GM12892 (cell line): Measurements from ENCODE around the gene HLA-F.

Experiments
- POLR2A ChIP-seq: IDR thresholded peaks from 2 replicates; pipeline ENCODE4 v1.6.1; 2011; ENCODE audit warnings: low read depth, low read length, control low read depth
- POLR2AphosphoS5 ChIP-seq: IDR thresholded peaks from 2 replicates; pipeline ENCODE4 v1.6.1; 2011; ENCODE audit warnings: low read depth, low read length, control low read depth
- TAF1 ChIP-seq: IDR thresholded peaks from 2 replicates; pipeline ENCODE4 v1.6.1; 2011; ENCODE audit warnings: low read depth, mild to moderate bottlenecking, control low read depth, low read length, borderline replicate concordance

DNA sequence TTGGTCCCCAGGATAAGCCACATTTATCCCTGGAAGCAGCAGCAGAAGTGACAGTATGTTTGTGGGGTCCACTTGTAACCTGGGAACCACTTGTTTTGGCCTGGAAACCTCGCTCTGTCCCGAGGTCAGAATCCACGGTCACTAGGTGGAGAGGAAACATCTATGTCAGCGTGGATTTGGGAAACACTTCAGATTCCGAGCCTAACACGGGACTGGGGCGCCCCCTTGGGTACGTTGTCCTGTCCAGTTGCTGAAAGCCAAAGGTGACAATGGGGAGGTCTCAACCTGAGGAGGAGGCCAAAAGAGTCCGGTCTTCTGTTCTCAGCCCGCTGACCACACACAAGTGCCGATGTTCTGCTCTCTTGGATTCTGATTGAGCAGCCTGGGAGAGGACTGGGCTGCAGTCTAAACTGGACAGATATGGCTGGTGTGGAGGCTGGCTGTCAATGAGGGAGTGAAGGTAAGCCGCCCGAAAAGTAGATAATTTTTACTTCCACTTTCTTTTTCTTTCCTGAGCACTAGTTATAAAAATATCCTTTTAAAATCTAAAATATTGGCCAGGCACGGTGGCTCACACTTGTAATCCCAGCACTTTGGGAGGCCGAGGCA is 37.4 kb upstream of the HLA-F start:
- TF ChIP-seq POLR2A: no peak
- TF ChIP-seq TAF1: no peak
- no peak for TF ChIP-seq POLR2AphosphoS5
